ENCODE measurements around the gene N4BP2. TPM values are rescaled to one million over a fixed set of nuclear protein-coding genes. Genes with fewer than 3 reads are reported as not detected.

Gene N4BP2
- total and polyA plus RNA-seq, 10 donors: 1.3 to 18.7 (median 12.3) TPM

GRCh38 chr4:40059362-40059761 lies 2.7 kb downstream of the N4BP2 start:
- 93 to 97% (median 94%) methylated on average over 6 of the region's 6 CpGs for WGBS, 5 donors
- TF ChIP-seq CTCF (IDR thresholded peaks at IDR 0.05 in 8 of 11, conservative IDR thresholded peaks at IDR 0.05 in 3 of 11) (no peak), POLR2A (IDR thresholded peaks at IDR 0.05) (no peak), POLR2AphosphoS5 (IDR thresholded peaks at IDR 0.05) (no peak)
- no peaks in the 10 kb centered on the region for H3K27me3 ChIP-seq (replicated peaks in 1 of 7)
- no peak for DNase-seq
- peaks cover 0 to 15% (median 0%) of the 10 kb centered on the region in 6 donors for H3K36me3 ChIP-seq
- no peaks in the 10 kb centered on the region for H3K9me3 ChIP-seq
- no peak overlapping the region for H3K4me3 ChIP-seq
- H3K4me1 ChIP-seq: peaks cover 14 to 40% (median 27%) of the 10 kb centered on the region in 6 donors
- intact Hi-C loops (cut with DNase I; ENCODE audit: low total_unique reads): loop anchor here (10.0 kb wide), 1 partner anchor 255 kb away; no protein-coding TSS in a partner anchor
- no peak overlapping the region for H3K27ac ChIP-seq

DNA sequence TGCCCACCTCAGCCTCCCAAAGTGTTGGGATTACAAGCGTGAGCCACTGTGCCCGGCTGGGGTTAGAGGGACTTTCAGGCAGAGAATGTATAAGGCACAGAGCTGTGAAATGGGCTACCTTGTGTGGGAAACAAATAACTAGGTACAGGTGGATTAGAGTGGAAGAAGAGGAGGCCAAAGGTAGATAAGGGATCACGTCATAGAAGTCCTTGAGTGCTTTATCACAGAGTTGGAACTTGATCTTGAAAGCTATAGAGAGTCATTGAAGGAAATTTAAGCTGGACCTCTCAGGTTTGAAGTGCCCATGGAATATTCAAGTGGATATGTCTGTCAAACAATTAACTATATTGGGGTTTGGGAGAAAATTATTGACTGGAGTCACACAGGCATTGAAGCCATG lies 8.4 kb downstream of the N4BP2 start:
- no peaks in the 10 kb centered on the region for H3K27me3 ChIP-seq (replicated peaks in 1 of 7)
- no peak overlapping the region for H3K27ac ChIP-seq
- WGBS, 5 donors: 89 to 99% (median 96%) methylated on average over 3 of the region's 3 CpGs
- H3K9me3 ChIP-seq: no peaks in the 10 kb centered on the region
- TF ChIP-seq POLR2AphosphoS5 (IDR thresholded peaks at IDR 0.05) (no peak), CTCF (IDR thresholded peaks at IDR 0.05 in 8 of 11, conservative IDR thresholded peaks at IDR 0.05 in 3 of 11) (no peak), POLR2A (IDR thresholded peaks at IDR 0.05) (no peak)
- peaks cover 0 to 18% (median 0%) of the 10 kb centered on the region in 6 donors for H3K36me3 ChIP-seq
- no peak overlapping the region for H3K4me3 ChIP-seq
- DNase-seq: no peak
- H3K4me1 ChIP-seq: peaks cover 0 to 36% (median 4%) of the 10 kb centered on the region in 6 donors
- intact Hi-C loops (cut with DNase I; ENCODE audit: low total_unique reads): no loop called here

GRCh38 chr4:40066651-40067050 lies 10.0 kb downstream of the N4BP2 start:
- H3K4me3 ChIP-seq: no peak overlapping the region
- WGBS, 5 donors: 81 to 90% (median 88%) methylated on average over 3 of the region's 3 CpGs
- H3K4me1 ChIP-seq: peaks cover 0 to 47% (median 4%) of the 10 kb centered on the region in 6 donors
- H3K9me3 ChIP-seq: no peaks in the 10 kb centered on the region
- no peak for DNase-seq
- intact Hi-C loops (cut with DNase I; ENCODE audit: low total_unique reads): no loop called here
- TF ChIP-seq POLR2A (IDR thresholded peaks at IDR 0.05) (no peak), POLR2AphosphoS5 (IDR thresholded peaks at IDR 0.05) (no peak), CTCF (IDR thresholded peaks at IDR 0.05 in 8 of 11, conservative IDR thresholded peaks at IDR 0.05 in 3 of 11) (no peak)
- no peaks in the 10 kb centered on the region for H3K27me3 ChIP-seq (replicated peaks in 1 of 7)
- H3K36me3 ChIP-seq: peaks cover 0 to 10% (median 0%) of the 10 kb centered on the region in 6 donors
- H3K27ac ChIP-seq: no peak overlapping the region

GRCh38 chr4:40070387-40070786 lies 13.7 kb downstream of the N4BP2 start:
- H3K36me3 ChIP-seq: peaks cover 0 to 21% (median 9%) of the 10 kb centered on the region in 6 donors
- no peak overlapping the region for H3K4me3 ChIP-seq
- DNase-seq: no peak
- H3K9me3 ChIP-seq: no peaks in the 10 kb centered on the region
- H3K4me1 ChIP-seq: peaks cover 0 to 42% (median 3%) of the 10 kb centered on the region in 6 donors
- no peaks in the 10 kb centered on the region for H3K27me3 ChIP-seq (replicated peaks in 1 of 7)
- TF ChIP-seq CTCF (IDR thresholded peaks at IDR 0.05 in 8 of 11, conservative IDR thresholded peaks at IDR 0.05 in 3 of 11) (no peak), POLR2AphosphoS5 (IDR thresholded peaks at IDR 0.05) (no peak), POLR2A (IDR thresholded peaks at IDR 0.05) (no peak)
- no peak overlapping the region for H3K27ac ChIP-seq
- WGBS, 5 donors: 84 to 100% (median 100%) methylated on average over 1 of the region's 1 CpG
- intact Hi-C loops (cut with DNase I; ENCODE audit: low total_unique reads): no loop called here
